Smooth muscle cell (in vitro differentiated cells): ENCODE data around the gene TDP1. TPM values are rescaled to one million over a fixed set of nuclear protein-coding genes. Genes with fewer than 3 reads are reported as not detected.

ENCODE experiments used
- DNase-seq: peaks from one replicate; lab custom pipeline; 2025; ENCODE audit not compliant: unreplicated experiment; lab: John Stamatoyannopoulos, UW
- H2AFZ ChIP-seq: fragments of 200-600 bp; sonication (generic); 2 replicates; pipeline ENCODE4 v1.6.0; 2016; ENCODE audit warnings: antibody characterized with exemption, low read depth, mild to moderate bottlenecking
- H3F3A ChIP-seq: fragments of 200-600 bp; sonication (generic); 2 replicates; pipeline ENCODE4 v1.6.0; 2017; ENCODE audit warnings: antibody characterized with exemption, low read depth
- H3K27ac ChIP-seq: fragments of 200-600 bp; sonication (generic); 2 replicates; pipeline ENCODE4 v1.5.1; 2016; ENCODE audit warnings: low read depth, mild to moderate bottlenecking
- H3K27me3 ChIP-seq: fragments of 200-600 bp; sonication (generic); 2 replicates; pipeline ENCODE4 v1.6.1; 2016; ENCODE audit warnings: low read depth, mild to moderate bottlenecking
- H3K36me3 ChIP-seq: fragments of 200-600 bp; sonication (generic); 2 replicates; pipeline ENCODE4 v1.5.1; 2016; ENCODE audit warnings: low read depth
- H3K4me1 ChIP-seq: fragments of 200-600 bp; sonication (generic); 2 replicates; pipeline ENCODE4 v1.5.1; 2016; ENCODE audit warnings: low read depth
- H3K4me2 ChIP-seq: fragments of 200-600 bp; sonication (generic); 2 replicates; pipeline ENCODE4 v1.6.0; 2016; ENCODE audit warnings: mild to moderate bottlenecking
- H3K4me3 ChIP-seq: fragments of 200-600 bp; sonication (generic); 2 replicates; pipeline ENCODE4 v1.5.1; 2016; ENCODE audit warnings: mild to moderate bottlenecking
- H3K79me2 ChIP-seq: fragments of 200-600 bp; sonication (generic); 2 replicates; pipeline ENCODE4 v1.6.0; 2016; ENCODE audit warnings: low read depth, mild to moderate bottlenecking
- H3K9ac ChIP-seq: fragments of 200-600 bp; sonication (generic); 2 replicates; pipeline ENCODE4 v1.6.0; 2016; ENCODE audit warnings: low read depth
- H3K9me3 ChIP-seq: fragments of 200-600 bp; sonication (generic); replicated peaks from 2 replicates; pipeline ENCODE4 v1.5.1; 2016; ENCODE audit warnings: low read depth
- H4K20me1 ChIP-seq: fragments of 200-600 bp; sonication (generic); 2 replicates; pipeline ENCODE4 v1.6.0; 2016; ENCODE audit warnings: low read depth
- WGBS: methylation state at CpG from one replicate; pipeline ENCODE4 v1.1.7; 2016; ENCODE audit warnings: low lambda C conversion rate; 5-methylcytosine and 5-hydroxymethylcytosine counted together
- polyA plus RNA-seq: library from polyadenylated mRNA; unstranded; fragments of >200 nt; fragmentation: Nextera tagmentation; extraction: Ambion mirVana; gene quantifications from 2 replicates; pipeline ENCODE4 v1.2.1, GENCODE V29; 2016
- total RNA-seq: library from RNA; depleted of rRNA; stranded (reverse); fragments of >200 nt; gene quantifications from 2 replicates; pipeline ENCODE4 v1.2.3, GENCODE V29; 2014
- TF ChIP-seq, protein P1 (sequence below): fragments of 200-600 bp; sonication (generic); IDR thresholded peaks from 2 replicates; pipeline ENCODE4 v1.5.1; 2017; ENCODE audit warnings: borderline replicate concordance, mild to moderate bottlenecking, antibody characterized with exemption; ENCODE audit not compliant: insufficient read depth, poor library complexity, severe bottlenecking

The TDP1 gene
- total and polyA plus RNA-seq, 2 experiments from 2014 or later, result 10.0 to 22.3 TPM

GRCh38 chr14:89977668-89978067 is 21.9 kb downstream of the TDP1 start:
- TF ChIP-seq, protein P1, sequence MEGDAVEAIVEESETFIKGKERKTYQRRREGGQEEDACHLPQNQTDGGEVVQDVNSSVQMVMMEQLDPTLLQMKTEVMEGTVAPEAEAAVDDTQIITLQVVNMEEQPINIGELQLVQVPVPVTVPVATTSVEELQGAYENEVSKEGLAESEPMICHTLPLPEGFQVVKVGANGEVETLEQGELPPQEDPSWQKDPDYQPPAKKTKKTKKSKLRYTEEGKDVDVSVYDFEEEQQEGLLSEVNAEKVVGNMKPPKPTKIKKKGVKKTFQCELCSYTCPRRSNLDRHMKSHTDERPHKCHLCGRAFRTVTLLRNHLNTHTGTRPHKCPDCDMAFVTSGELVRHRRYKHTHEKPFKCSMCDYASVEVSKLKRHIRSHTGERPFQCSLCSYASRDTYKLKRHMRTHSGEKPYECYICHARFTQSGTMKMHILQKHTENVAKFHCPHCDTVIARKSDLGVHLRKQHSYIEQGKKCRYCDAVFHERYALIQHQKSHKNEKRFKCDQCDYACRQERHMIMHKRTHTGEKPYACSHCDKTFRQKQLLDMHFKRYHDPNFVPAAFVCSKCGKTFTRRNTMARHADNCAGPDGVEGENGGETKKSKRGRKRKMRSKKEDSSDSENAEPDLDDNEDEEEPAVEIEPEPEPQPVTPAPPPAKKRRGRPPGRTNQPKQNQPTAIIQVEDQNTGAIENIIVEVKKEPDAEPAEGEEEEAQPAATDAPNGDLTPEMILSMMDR, result no peak
- 99% methylated on average over 4 of the region's 4 CpGs for WGBS
- Histone ChIP-seq H3K4me1 (no peaks in the 10 kb centered on the region), H4K20me1 (no peaks in the 10 kb centered on the region), H2AFZ (no peak overlapping the region), H3K9ac (no peak overlapping the region), H3K79me2 (no peaks in the 10 kb centered on the region), H3K36me3 (peaks cover 7% of the 10 kb centered on the region), H3K9me3 (no peaks in the 10 kb centered on the region), H3K27me3 (no peaks in the 10 kb centered on the region), H3K4me3 (no peak overlapping the region), H3K4me2 (no peak overlapping the region), H3F3A (no peaks in the 10 kb centered on the region), H3K27ac (no peak overlapping the region)
- DNase-seq, result no peak

DNA sequence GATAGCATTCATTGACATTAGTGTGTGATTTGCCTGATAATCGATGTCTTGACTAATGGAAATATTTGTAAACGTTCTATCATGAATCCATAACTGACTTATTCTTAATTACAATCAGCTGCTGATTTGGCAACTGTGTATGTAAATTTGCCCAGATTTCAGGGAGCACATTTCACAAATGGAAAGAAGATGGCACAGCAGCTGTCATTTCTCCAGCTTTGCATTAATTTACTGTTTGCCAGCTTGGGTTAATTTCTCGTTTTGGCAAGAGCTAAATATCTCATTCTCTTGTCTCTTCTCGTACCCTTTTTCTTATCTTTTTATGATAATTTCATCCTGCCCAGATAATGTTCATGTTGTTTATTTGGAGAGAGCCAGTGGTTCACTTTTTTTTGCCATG is 22.9 kb downstream of the TDP1 start:
- H2AFZ ChIP-seq, result no peak overlapping the region

GRCh38 chr14:89983375-89983774 is 27.6 kb downstream of the TDP1 start:
- Histone ChIP-seq H3K27me3 (no peaks in the 10 kb centered on the region), H3F3A (no peaks in the 10 kb centered on the region), H3K4me2 (no peak overlapping the region), H3K4me3 (no peak overlapping the region), H3K4me1 (no peaks in the 10 kb centered on the region), H3K79me2 (no peaks in the 10 kb centered on the region), H2AFZ (no peak overlapping the region), H4K20me1 (no peaks in the 10 kb centered on the region), H3K27ac (no peak overlapping the region), H3K36me3 (peaks cover 13% of the 10 kb centered on the region), H3K9ac (no peak overlapping the region), H3K9me3 (no peaks in the 10 kb centered on the region)
- WGBS, result 100% methylated on average over 2 of the region's 2 CpGs
- TF ChIP-seq, protein P1, result no peak
- no peak for DNase-seq

More for the DNA sequence above, 22.9 kb downstream of the TDP1 start:
- H3K9me3 ChIP-seq, result no peaks in the 10 kb centered on the region
- no peaks in the 10 kb centered on the region for H3K79me2 ChIP-seq
- TF ChIP-seq, protein P1, result no peak
- peaks cover 7% of the 10 kb centered on the region for H3K36me3 ChIP-seq
- no peak overlapping the region for H3K27ac ChIP-seq
- H3K4me1 ChIP-seq, result no peaks in the 10 kb centered on the region
- H3F3A ChIP-seq, result no peaks in the 10 kb centered on the region
- no peak for DNase-seq
- no peak overlapping the region for H3K4me2 ChIP-seq
- no peak overlapping the region for H3K4me3 ChIP-seq
- WGBS, result 95% methylated on average over 4 of the region's 4 CpGs
- no peak overlapping the region for H3K9ac ChIP-seq
- H3K27me3 ChIP-seq, result no peaks in the 10 kb centered on the region
- H4K20me1 ChIP-seq, result no peaks in the 10 kb centered on the region

DNA sequence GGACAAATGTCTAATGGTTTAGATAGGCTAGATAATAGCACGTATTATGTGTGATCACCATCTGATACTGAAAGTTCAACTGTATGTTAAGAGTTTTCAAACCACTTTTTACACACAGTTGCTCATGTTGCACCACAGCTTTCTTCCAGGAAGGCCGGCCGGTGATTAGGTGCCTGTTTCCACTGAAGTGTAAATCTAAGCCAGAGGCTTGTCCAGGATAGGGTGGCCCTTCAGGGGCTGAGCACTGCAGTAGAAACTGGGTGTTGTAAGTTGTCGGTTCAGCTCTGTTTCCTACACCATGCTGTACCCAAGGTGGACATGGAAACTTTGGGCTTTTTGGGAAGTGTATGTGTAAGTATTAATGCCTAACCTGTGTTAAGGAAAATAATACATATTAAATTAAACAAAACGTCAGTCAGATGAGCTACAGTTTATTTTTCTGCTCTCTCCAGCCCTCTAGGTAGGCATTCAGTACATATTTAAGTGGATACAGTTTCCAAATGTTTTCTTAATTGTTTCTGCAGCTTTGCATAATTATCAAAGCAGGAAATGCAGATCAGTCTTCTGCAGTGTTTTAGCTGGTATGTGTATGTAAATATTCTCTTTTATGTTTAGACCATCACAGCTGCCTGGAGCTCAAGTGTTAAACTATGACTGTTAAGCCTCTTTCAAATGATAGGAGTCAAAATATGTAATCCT is 30.9 kb downstream of the TDP1 start:
- DNase-seq, result no peak
- no peak overlapping the region for H3K4me3 ChIP-seq
- H3K36me3 ChIP-seq, result peaks cover 6% of the 10 kb centered on the region
- no peak overlapping the region for H3K9ac ChIP-seq
- TF ChIP-seq, protein P1, result no peak
- H4K20me1 ChIP-seq, result no peaks in the 10 kb centered on the region
- H3K27me3 ChIP-seq, result no peaks in the 10 kb centered on the region
- no peaks in the 10 kb centered on the region for H3K4me1 ChIP-seq
- 80% methylated on average over 5 of the region's 5 CpGs for WGBS
- no peak overlapping the region for H3K4me2 ChIP-seq
- no peak overlapping the region for H3K27ac ChIP-seq
- H3K9me3 ChIP-seq, result no peaks in the 10 kb centered on the region
- no peak overlapping the region for H2AFZ ChIP-seq
- no peaks in the 10 kb centered on the region for H3K79me2 ChIP-seq
- no peaks in the 10 kb centered on the region for H3F3A ChIP-seq
